T-helper 17 cell (primary cell): Measurements from ENCODE around the gene CLEC14A. TPM values are rescaled to one million over a fixed set of nuclear protein-coding genes. Genes with fewer than 3 reads are reported as not detected.

Source experiments
- ATAC-seq: fragments of 150-1000 bp; cut with Tn5 transposase; 2 replicates; pipeline ENCODE4 v1.10.0; 2021; ENCODE audit warnings: mild to moderate bottlenecking, moderate library complexity
- DNase-seq, 3 donors: peaks; one replicate each; pipeline versions ENCODE4 v3.0.0 to v3.0.0-alpha.2; 2020 to 2021
- H3K9me3 ChIP-seq: one replicate; pipeline ENCODE4 v1.7.0; 2013; ENCODE audit warnings: low read length, mild to moderate bottlenecking; ENCODE audit not compliant: control insufficient read depth, poor library complexity, severe bottlenecking
- H3K27ac Mint-ChIP-seq: one replicate; pipeline ENCODE4 v1.8.0; 2022; ENCODE audit warnings: mild to moderate bottlenecking, moderate library complexity, mixed read lengths
- H3K27me3 Mint-ChIP-seq: one replicate; pipeline ENCODE4 v1.8.0; 2022; ENCODE audit warnings: mixed read lengths
- H3K36me3 Mint-ChIP-seq: one replicate; pipeline ENCODE4 v1.8.0; 2022; ENCODE audit warnings: low read depth, mixed read lengths
- H3K4me1 Mint-ChIP-seq: one replicate; pipeline ENCODE4 v1.8.0; 2022; ENCODE audit warnings: mild to moderate bottlenecking, mixed read lengths
- H3K4me3 Mint-ChIP-seq: one replicate; pipeline ENCODE4 v1.8.0; 2022; ENCODE audit warnings: mild to moderate bottlenecking, moderate library complexity, mixed read lengths
- total RNA-seq, 4 donors: library from RNA in 2 of 4; stranded (reverse) in 2 of 4; gene quantifications; one replicate each; pipeline ENCODE4 v1.2.3 and lab custom pipeline; 2022 to 2026

CLEC14A gene
- total RNA-seq, 2 donors from 2014 or later: not detected

GRCh38 chr14:38226366-38226765 lies 29.5 kb downstream of the CLEC14A start:
- Mint-ChIP-seq H3K36me3 (no peaks in the 10 kb centered on the region), H3K4me3 (no peak overlapping the region), H3K27me3 (no peaks in the 10 kb centered on the region), H3K4me1 (no peaks in the 10 kb centered on the region), H3K27ac (no peak overlapping the region)
- H3K9me3 ChIP-seq: no peaks in the 10 kb centered on the region
- ATAC-seq: no peak
- DNase-seq: no peak

GRCh38 chr14:38225946-38226345 lies 29.9 kb downstream of the CLEC14A start:
- no peak for ATAC-seq
- H3K27me3 Mint-ChIP-seq: no peaks in the 10 kb centered on the region

GRCh38 chr14:38224338-38224737 lies 31.6 kb downstream of the CLEC14A start:
- H3K4me3 Mint-ChIP-seq: no peak overlapping the region
- H3K36me3 Mint-ChIP-seq: no peaks in the 10 kb centered on the region
- no peak overlapping the region for H3K27ac Mint-ChIP-seq
- ATAC-seq (no peak), DNase-seq (no peak)
- no peaks in the 10 kb centered on the region for H3K9me3 ChIP-seq
- no peaks in the 10 kb centered on the region for H3K4me1 Mint-ChIP-seq
- no peaks in the 10 kb centered on the region for H3K27me3 Mint-ChIP-seq

More at GRCh38 chr14:38225946-38226345, 29.9 kb downstream of the CLEC14A start:
- no peaks in the 10 kb centered on the region for H3K4me1 Mint-ChIP-seq
- H3K4me3 Mint-ChIP-seq: no peak overlapping the region
- no peaks in the 10 kb centered on the region for H3K9me3 ChIP-seq
- no peak for DNase-seq
- no peaks in the 10 kb centered on the region for H3K36me3 Mint-ChIP-seq
- H3K27ac Mint-ChIP-seq: no peak overlapping the region

GRCh38 chr14:38221077-38221476 lies 34.8 kb downstream of the CLEC14A start:
- H3K27ac Mint-ChIP-seq: no peak overlapping the region
- no peak overlapping the region for H3K4me3 Mint-ChIP-seq
- ATAC-seq (no peak), DNase-seq (no peak)
- no peaks in the 10 kb centered on the region for H3K27me3 Mint-ChIP-seq
- H3K9me3 ChIP-seq: no peaks in the 10 kb centered on the region
- H3K36me3 Mint-ChIP-seq: no peaks in the 10 kb centered on the region
- no peaks in the 10 kb centered on the region for H3K4me1 Mint-ChIP-seq

GRCh38 chr14:38217553-38217952 lies 38.3 kb downstream of the CLEC14A start:
- DNase-seq (no peak), ATAC-seq (no peak)
- Mint-ChIP-seq H3K27ac (no peak overlapping the region), H3K4me1 (no peaks in the 10 kb centered on the region), H3K4me3 (no peak overlapping the region), H3K36me3 (peaks cover 2% of the 10 kb centered on the region), H3K27me3 (peaks cover 7% of the 10 kb centered on the region)
- H3K9me3 ChIP-seq: no peaks in the 10 kb centered on the region

- no peak for DNase-seq
- H3K9me3 ChIP-seq: no peaks in the 10 kb centered on the region
- H3K4me1 Mint-ChIP-seq: peaks cover 11% of the 10 kb centered on the region
- H3K27ac Mint-ChIP-seq: no peak overlapping the region
- no peak for ATAC-seq
- H3K27me3 Mint-ChIP-seq: peaks cover 40% of the 10 kb centered on the region
- peaks cover 10% of the 10 kb centered on the region for H3K36me3 Mint-ChIP-seq
- H3K4me3 Mint-ChIP-seq: no peak overlapping the region
These were observed 42.9 kb downstream of the CLEC14A start for GRCh38 chr14:38213001-38213400.

GRCh38 chr14:38212111-38212510 lies 43.8 kb downstream of the CLEC14A start:
- H3K27me3 Mint-ChIP-seq: peaks cover 49% of the 10 kb centered on the region
- ATAC-seq (no peak), DNase-seq (no peak)
- H3K9me3 ChIP-seq: no peaks in the 10 kb centered on the region
- no peak overlapping the region for H3K27ac Mint-ChIP-seq
- H3K4me1 Mint-ChIP-seq: peaks cover 11% of the 10 kb centered on the region
- H3K4me3 Mint-ChIP-seq: peak overlapping the region; percentile 4
- H3K36me3 Mint-ChIP-seq: peaks cover 10% of the 10 kb centered on the region

GRCh38 chr14:38211255-38211735 lies 44.6 kb downstream of the CLEC14A start:
- peaks cover 10% of the 10 kb centered on the region for H3K36me3 Mint-ChIP-seq
- no peak overlapping the region for H3K27ac Mint-ChIP-seq
- H3K9me3 ChIP-seq: no peaks in the 10 kb centered on the region
- ATAC-seq (no peak), DNase-seq (no peak)
- peaks cover 11% of the 10 kb centered on the region for H3K4me1 Mint-ChIP-seq
- no peak overlapping the region for H3K4me3 Mint-ChIP-seq
- peaks cover 52% of the 10 kb centered on the region for H3K27me3 Mint-ChIP-seq

GRCh38 chr14:38210587-38211216 lies 45.2 kb downstream of the CLEC14A start:
- peaks cover 52% of the 10 kb centered on the region for H3K27me3 Mint-ChIP-seq
- H3K27ac Mint-ChIP-seq: no peak overlapping the region
- H3K4me1 Mint-ChIP-seq: peaks cover 11% of the 10 kb centered on the region
- peaks cover 10% of the 10 kb centered on the region for H3K36me3 Mint-ChIP-seq
- DNase-seq (no peak), ATAC-seq (no peak)
- H3K4me3 Mint-ChIP-seq: peak overlapping the region; percentile 68
- no peaks in the 10 kb centered on the region for H3K9me3 ChIP-seq

GRCh38 chr14:38209572-38210557 lies 46.0 kb downstream of the CLEC14A start:
- peaks cover 10% of the 10 kb centered on the region for H3K36me3 Mint-ChIP-seq
- H3K27ac Mint-ChIP-seq: no peak overlapping the region
- H3K9me3 ChIP-seq: no peaks in the 10 kb centered on the region
- H3K27me3 Mint-ChIP-seq: peaks cover 56% of the 10 kb centered on the region
- DNase-seq (no peak), ATAC-seq (no peak)
- H3K4me1 Mint-ChIP-seq: peaks cover 11% of the 10 kb centered on the region
- H3K4me3 Mint-ChIP-seq: peak overlapping the region; percentile 68

- DNase-seq (no peak), ATAC-seq (peak; percentile 58)
- no peak overlapping the region for H3K27ac Mint-ChIP-seq
- H3K4me1 Mint-ChIP-seq: peaks cover 11% of the 10 kb centered on the region
- H3K27me3 Mint-ChIP-seq: peaks cover 56% of the 10 kb centered on the region
- H3K4me3 Mint-ChIP-seq: peak overlapping the region; percentile 81
- peaks cover 8% of the 10 kb centered on the region for H3K36me3 Mint-ChIP-seq
- no peaks in the 10 kb centered on the region for H3K9me3 ChIP-seq
These were observed 47.0 kb downstream of the CLEC14A start for GRCh38 chr14:38208618-38209562.

- no peak within 1 kb of the TSS for H3K27ac Mint-ChIP-seq
- DNase-seq (no peak), ATAC-seq (no peak)
- H3K27me3 Mint-ChIP-seq: peaks cover 50% of the 10 kb centered on the region
- H3K9me3 ChIP-seq: no peaks in the 10 kb centered on the region
- peak within 1 kb of the TSS; percentile 81 for H3K4me3 Mint-ChIP-seq
- H3K4me1 Mint-ChIP-seq: peaks cover 11% of the 10 kb centered on the region
- H3K36me3 Mint-ChIP-seq: peaks cover 8% of the 10 kb centered on the region
These were observed 47.9 kb downstream of the CLEC14A start, which contains the start of gene SSTR1 for GRCh38 chr14:38207736-38208617. TSS of gene SSTR1 (plus strand) at chr14:38207904. CDS start at chr14:38209390, 1,486 bp downstream.
